OCI-LY7 (cell line): Measurements from ENCODE around the gene GIPC1. TPM values are rescaled to one million over a fixed set of nuclear protein-coding genes. Genes with fewer than 3 reads are reported as not detected.

Source experiments
- BruUV-seq: library from RNA; stranded (reverse); fragments of 400-500 nt; replicated peaks from 2 replicates; lab custom pipeline; 2021; lab: Mats Ljungman, UMichigan
- CTCF ChIA-PET: fragments of 300-600 bp; sonication (Branson Sonifier 250); formaldehyde crosslinking; loops from one replicate; lab custom pipeline; 2022; ENCODE audit warnings: antibody characterized with exemption; ENCODE audit not compliant: unreplicated experiment; lab: Charles Lee
- POLR2A ChIA-PET: fragments of 300-600 bp; sonication (Branson Sonifier 250); formaldehyde crosslinking; loops from one replicate; lab custom pipeline; 2022; ENCODE audit warnings: antibody characterized with exemption; lab: Charles Lee
- DNase-seq: peaks from one replicate; pipeline ENCODE4 v3.0.0-alpha.2; 2015; ENCODE audit warnings: low spot score
- H2AFZ ChIP-seq: fragments of 200-600 bp; sonication (generic), shearing (Covaris generic); 2 replicates; pipeline ENCODE4 v1.6.1; 2014; ENCODE audit warnings: mild to moderate bottlenecking, antibody characterized with exemption, low read length, moderate library complexity
- H3K27ac ChIP-seq: fragments of 200-600 bp; sonication (generic); 2 replicates; pipeline ENCODE4 v1.5.1; 2014; ENCODE audit warnings: mixed run types, low read depth, mild to moderate bottlenecking, moderate library complexity, low read length, inconsistent platforms; ENCODE audit not compliant: poor library complexity, severe bottlenecking
- H3K36me3 ChIP-seq: fragments of 200-600 bp; sonication (generic); 2 replicates; pipeline ENCODE4 v1.6.1; 2014; ENCODE audit warnings: mild to moderate bottlenecking, antibody characterized with exemption, low read length, moderate library complexity, mixed read lengths; ENCODE audit not compliant: insufficient read depth
- H3K4me1 ChIP-seq: fragments of 200-600 bp; sonication (generic); 2 replicates; pipeline ENCODE4 v1.5.1; 2014; ENCODE audit warnings: mild to moderate bottlenecking, low read length; ENCODE audit not compliant: insufficient read depth, poor library complexity, severe bottlenecking
- H3K4me2 ChIP-seq: fragments of 200-600 bp; sonication (generic); 2 replicates; pipeline ENCODE4 v1.6.1; 2014; ENCODE audit warnings: mild to moderate bottlenecking, low read length
- H3K4me3 ChIP-seq: fragments of 200-600 bp; sonication (generic); 2 replicates; pipeline ENCODE4 v1.5.1; 2014; ENCODE audit warnings: mild to moderate bottlenecking, low read depth, low read length; ENCODE audit not compliant: poor library complexity, severe bottlenecking
- H3K79me2 ChIP-seq: fragments of 200-600 bp; sonication (generic); 2 replicates; pipeline ENCODE4 v1.6.1; 2016; ENCODE audit warnings: low read depth, mild to moderate bottlenecking, low read length, moderate library complexity, mixed read lengths; ENCODE audit not compliant: insufficient read depth
- H3K9me2 ChIP-seq: fragments of 200-600 bp; sonication (generic); 2 replicates; pipeline ENCODE4 v1.6.1; 2016; ENCODE audit warnings: mild to moderate bottlenecking, low read length, mixed read lengths; ENCODE audit not compliant: insufficient read depth
- H3K9me3 ChIP-seq: fragments of 200-600 bp; sonication (generic); 2 replicates; pipeline ENCODE4 v1.6.1; 2014; ENCODE audit warnings: mild to moderate bottlenecking, mixed run types, low read length, mixed read lengths
- H4K20me1 ChIP-seq: fragments of 200-600 bp; sonication (generic); 2 replicates; pipeline ENCODE4 v1.6.1; 2014; ENCODE audit warnings: mild to moderate bottlenecking, antibody characterized with exemption, low read length, moderate library complexity, mixed read lengths; ENCODE audit not compliant: insufficient read depth
- CTCF ChIP-seq: fragments of 200-600 bp; sonication (generic); conservative IDR thresholded peaks from 2 replicates; pipeline ENCODE4 v1.5.1; 2014; ENCODE audit warnings: mild to moderate bottlenecking, antibody characterized with exemption, low read length, moderate library complexity, mixed read lengths
- EZH2phosphoT487 ChIP-seq: fragments of 200-600 bp; sonication (generic); IDR thresholded peaks from 2 replicates; pipeline ENCODE4 v1.6.1; 2018; ENCODE audit warnings: low read depth, borderline replicate concordance, mild to moderate bottlenecking, mixed run types, antibody characterized with exemption, low read length, moderate library complexity, mixed read lengths
- intact Hi-C: fragments of 100-400 bp; cut with micrococcal nuclease; formaldehyde crosslinking; loops from one replicate; pipeline ENCODE4 v1.10.0; 2022; ENCODE audit not compliant: unreplicated experiment
- total RNA-seq, 2 experiments: library from RNA; depleted of rRNA in 1 of 2; stranded (reverse); fragments of >200 nt in 1 of 2; shearing (Covaris generic) in 1 of 2; gene quantifications; 2 replicates each; pipeline ENCODE4 v1.2.3, GENCODE V29; 2014 to 2022

The GIPC1 gene
- total RNA-seq, 2 experiments from 2014 or later: 18.5 to 38.3 TPM

- Histone ChIP-seq H3K9me2 (no peaks in the 10 kb centered on the region), H3K4me3 (no peak overlapping the region), H3K4me1 (peaks cover 55% of the 10 kb centered on the region), H3K27ac (peak overlapping the region; percentile 9), H3K4me2 (no peak overlapping the region), H3K36me3 (peaks cover 25% of the 10 kb centered on the region), H2AFZ (no peak overlapping the region), H3K79me2 (peaks cover 31% of the 10 kb centered on the region), H4K20me1 (peaks cover 17% of the 10 kb centered on the region), H3K9me3 (no peaks in the 10 kb centered on the region)
- intact Hi-C loops: loop anchor here (5.0 kb wide), 1 partner anchor 37 kb away; no protein-coding TSS in a partner anchor
- no peak for DNase-seq
- BruUV-seq: no TSS peak
- ChIA-PET CTCF (no interaction called here), POLR2A (no interaction called here)
- no peak for TF ChIP-seq CTCF
- TF ChIP-seq EZH2phosphoT487: no peak
Observed at GRCh38 chr19:14519860-14520407, 24.0 kb upstream of the GIPC1 start.

GRCh38 chr19:14519245-14519859 is 23.4 kb upstream of the GIPC1 start:
- H3K9me2 ChIP-seq: no peaks in the 10 kb centered on the region
- DNase-seq: no peak
- H3K4me3 ChIP-seq: peak overlapping the region; percentile 68
- H4K20me1 ChIP-seq: peaks cover 17% of the 10 kb centered on the region
- H3K27ac ChIP-seq: peak overlapping the region; percentile 76
- no peak for TF ChIP-seq EZH2phosphoT487
- no peak for TF ChIP-seq CTCF
- peak overlapping the region; percentile 90 for H3K4me2 ChIP-seq
- H3K79me2 ChIP-seq: peaks cover 35% of the 10 kb centered on the region
- peaks cover 31% of the 10 kb centered on the region for H3K36me3 ChIP-seq
- no TSS peak for BruUV-seq
- intact Hi-C loops: loop anchor here (5.0 kb wide), 1 partner anchor 38 kb away; no protein-coding TSS in a partner anchor
- no peak overlapping the region for H2AFZ ChIP-seq
- H3K9me3 ChIP-seq: no peaks in the 10 kb centered on the region
- ChIA-PET POLR2A (no interaction called here), CTCF (no interaction called here)
- peaks cover 61% of the 10 kb centered on the region for H3K4me1 ChIP-seq
